H1 (cell line): ENCODE data around the gene BLOC1S4. TPM values are rescaled to one million over a fixed set of nuclear protein-coding genes. Genes with fewer than 3 reads are reported as not detected.

Source experiments
- CTCF ChIA-PET: fragments of 300-600 bp; sonication (Branson Sonifier 250); formaldehyde crosslinking; loops from one replicate; lab custom pipeline; 2021; ENCODE audit not compliant: partially characterized antibody; lab: Charles Lee
- POLR2A ChIA-PET: fragments of 300-600 bp; sonication (Branson Sonifier 250); formaldehyde crosslinking; loops from one replicate; lab custom pipeline; 2021; ENCODE audit warnings: inconsistent platforms; ENCODE audit not compliant: partially characterized antibody; lab: Charles Lee
- DNase-seq, 2 experiments: peaks; one replicate each; pipeline versions ENCODE4 v3.0.0 to v3.0.0-alpha.2; 2010 to 2022; ENCODE audit warnings: low spot score in 2 of 2, low read depth in 1 of 2, mixed read lengths in 1 of 2
- FAIRE-seq: peaks from 2 replicates; lab custom pipeline; 2011; peaks lifted over from hg19 to GRCh38; lab: Jason Lieb, UNC
- H2AFZ ChIP-seq: 2 replicates; pipeline ENCODE4 v1.8.1; 2012; ENCODE audit warnings: low read length, inconsistent platforms
- H2AK5ac ChIP-seq: 2 replicates; pipeline ENCODE4 v1.6.1; 2013; ENCODE audit warnings: low read depth, low read length
- H2BK120ac ChIP-seq: replicated peaks from 2 replicates; pipeline ENCODE3; 2013; ENCODE audit warnings: low read depth, low read length, inconsistent platforms
- H2BK12ac ChIP-seq: 2 replicates; pipeline ENCODE4 v1.6.1; 2013; ENCODE audit warnings: low read depth, low read length
- H2BK15ac ChIP-seq: 2 replicates; pipeline ENCODE4 v1.6.1; 2013; ENCODE audit warnings: low read length
- H2BK20ac ChIP-seq: 2 replicates; pipeline ENCODE4 v1.6.1; 2013; ENCODE audit warnings: low read length
- H2BK5ac ChIP-seq: 2 replicates; pipeline ENCODE4 v1.6.1; 2013; ENCODE audit warnings: low read depth, low read length
- H3K14ac ChIP-seq: 2 replicates; pipeline ENCODE4 v1.6.1; 2013; ENCODE audit warnings: inconsistent platforms; ENCODE audit not compliant: insufficient read length
- H3K18ac ChIP-seq: 2 replicates; pipeline ENCODE4 v1.6.1; 2013; ENCODE audit warnings: low read length; ENCODE audit errors: extremely low read depth
- H3K23ac ChIP-seq: 2 replicates; pipeline ENCODE4 v1.6.1; 2013; ENCODE audit warnings: inconsistent platforms; ENCODE audit not compliant: insufficient read length
- H3K23me2 ChIP-seq: 2 replicates; pipeline ENCODE4 v1.6.1; 2013; ENCODE audit warnings: low read depth, low read length
- H3K27ac ChIP-seq: 2 replicates; pipeline ENCODE4 v1.6.1; 2011; ENCODE audit warnings: low read depth, low read length, inconsistent platforms
- H3K27me3 ChIP-seq, 4 experiments: replicated peaks in 1 of 4; 1 replicate in 1 of 4; 2 replicates in 3 of 4; pipeline versions ENCODE4 v1.6.1 to v1.8.1; 2011 to 2013; ENCODE audit warnings: low read length in 3 of 4, mild to moderate bottlenecking in 3 of 4, inconsistent platforms in 2 of 4, mixed read lengths in 2 of 4, moderate library complexity in 1 of 4; ENCODE audit not compliant: control insufficient read depth in 3 of 4, insufficient read depth in 3 of 4; ENCODE audit errors: extremely low read depth in 1 of 4
- H3K36me3 ChIP-seq, 4 experiments: 2 replicates each; pipeline versions ENCODE4 v1.6.1 to v1.8.1; 2011 to 2013; ENCODE audit warnings: mild to moderate bottlenecking in 4 of 4, low read length in 3 of 4, moderate library complexity in 2 of 4, control low read depth in 1 of 4, inconsistent platforms in 1 of 4; ENCODE audit not compliant: insufficient read depth in 4 of 4, control insufficient read depth in 2 of 4
- H3K4ac ChIP-seq: replicated peaks from 2 replicates; pipeline ENCODE3; 2013; ENCODE audit warnings: low read length, low read depth, mixed read lengths, inconsistent platforms; ENCODE audit not compliant: insufficient read length
- H3K4me1 ChIP-seq, 4 experiments: replicated peaks in 1 of 4; 1 replicate in 1 of 4; 2 replicates in 3 of 4; pipeline versions ENCODE4 v1.6.1 to v1.8.1; 2011 to 2013; ENCODE audit warnings: low read length in 3 of 4, inconsistent platforms in 2 of 4, mixed read lengths in 1 of 4; ENCODE audit not compliant: insufficient read depth in 4 of 4, control insufficient read depth in 3 of 4
- H3K4me2 ChIP-seq, 2 experiments: 2 replicates each; pipeline versions ENCODE4 v1.6.1 to v1.8.1; 2011 to 2013; ENCODE audit warnings: low read depth in 2 of 2, low read length in 2 of 2, control low read depth in 1 of 2, inconsistent platforms in 1 of 2, mild to moderate bottlenecking in 1 of 2; ENCODE audit not compliant: insufficient read depth in 1 of 2
- H3K4me3 ChIP-seq, 4 experiments: fragments of 200-600, 300-600 bp in 1 of 4; sonication (generic), shearing (Covaris generic), sonication (Bioruptor Twin) in 1 of 4; 2 replicates each; pipeline versions ENCODE4 v1.5.1 to v1.8.1; 2011 to 2016; ENCODE audit warnings: low read length in 4 of 4, low read depth in 3 of 4, control low read depth in 2 of 4, inconsistent platforms in 2 of 4, mild to moderate bottlenecking in 2 of 4, mixed read lengths in 1 of 4, moderate library complexity in 1 of 4; ENCODE audit not compliant: insufficient read depth in 2 of 4; ENCODE audit errors: extremely low read depth in 1 of 4
- H3K56ac ChIP-seq: replicated peaks from 2 replicates; pipeline ENCODE3; 2013; ENCODE audit warnings: low read depth, mild to moderate bottlenecking, mixed read lengths, low read length, inconsistent platforms; ENCODE audit not compliant: insufficient read length
- H3K79me1 ChIP-seq: 2 replicates; pipeline ENCODE4 v1.6.1; 2013; ENCODE audit warnings: low read depth, low read length, control low read depth
- H3K79me2 ChIP-seq, 2 experiments: 2 replicates each; pipeline versions ENCODE4 v1.6.1 to v1.8.1; 2012 to 2013; ENCODE audit warnings: low read length in 2 of 2, mild to moderate bottlenecking in 2 of 2, inconsistent platforms in 1 of 2; ENCODE audit not compliant: insufficient read depth in 2 of 2, control insufficient read depth in 1 of 2
- H3K9ac ChIP-seq, 4 experiments: replicated peaks in 1 of 4; 1 replicate in 1 of 4; 2 replicates in 3 of 4; pipeline versions ENCODE4 v1.6.1 to v1.8.1; 2011 to 2013; ENCODE audit warnings: low read depth in 3 of 4, low read length in 3 of 4, control low read depth in 2 of 4, mild to moderate bottlenecking in 2 of 4, moderate library complexity in 2 of 4, inconsistent platforms in 1 of 4; ENCODE audit errors: extremely low read depth in 1 of 4
- H3K9me3 ChIP-seq, 2 experiments: 2 replicates each; pipeline versions ENCODE4 v1.6.1 to v1.8.1; 2012 to 2013; ENCODE audit warnings: mild to moderate bottlenecking in 2 of 2, moderate library complexity in 2 of 2, control low read depth in 1 of 2, inconsistent platforms in 1 of 2, low read depth in 1 of 2, low read length in 1 of 2, mixed read lengths in 1 of 2; ENCODE audit not compliant: insufficient read depth in 2 of 2
- H4K20me1 ChIP-seq, 2 experiments: replicated peaks in 1 of 2; 2 replicates each; pipeline versions ENCODE3 to v1.8.1; 2011 to 2013; ENCODE audit warnings: inconsistent platforms in 2 of 2, low read length in 2 of 2, mild to moderate bottlenecking in 1 of 2; ENCODE audit not compliant: insufficient read depth in 2 of 2, control insufficient read depth in 1 of 2
- H4K5ac ChIP-seq: 2 replicates; pipeline ENCODE4 v1.6.1; 2013; ENCODE audit warnings: low read length, low read depth, mixed read lengths, inconsistent platforms; ENCODE audit not compliant: insufficient read length
- H4K8ac ChIP-seq: 2 replicates; pipeline ENCODE4 v1.8.0; 2013; ENCODE audit warnings: mild to moderate bottlenecking, moderate library complexity, low read length, inconsistent platforms; ENCODE audit not compliant: insufficient read depth; ENCODE audit errors: extremely low read depth
- H4K91ac ChIP-seq: replicated peaks from 2 replicates; pipeline ENCODE3; 2013; ENCODE audit warnings: low read length, mixed read lengths, inconsistent platforms; ENCODE audit not compliant: insufficient read length
- CHD1 ChIP-seq: IDR thresholded peaks from 2 replicates; pipeline ENCODE4 v1.6.1; 2012; ENCODE audit warnings: low read depth, low read length, improper control_type of control experiment
- RAD21 ChIP-seq, 2 experiments: IDR thresholded peaks in 1 of 2; conservative IDR thresholded peaks in 1 of 2; 2 replicates each; pipeline ENCODE4 v1.6.1; 2011; ENCODE audit warnings: low read depth in 2 of 2, low read length in 2 of 2, improper control_type of control experiment in 1 of 2, inconsistent platforms in 1 of 2, mild to moderate bottlenecking in 1 of 2, moderate library complexity in 1 of 2
- RBBP5 ChIP-seq: IDR thresholded peaks from 2 replicates; pipeline ENCODE4 v1.7.1; 2012; ENCODE audit warnings: low read depth, mild to moderate bottlenecking, inconsistent platforms, low read length, moderate library complexity, borderline replicate concordance
- RXRA ChIP-seq: IDR thresholded peaks from 2 replicates; pipeline ENCODE4 v1.6.1; 2011; ENCODE audit warnings: low read depth, mild to moderate bottlenecking, low read length, moderate library complexity; ENCODE audit not compliant: insufficient read depth
- SIRT6 ChIP-seq: IDR thresholded peaks from one replicate; pipeline ENCODE4 v1.7.1; 2012; ENCODE audit warnings: low read length, inconsistent platforms
- SIX5 ChIP-seq: IDR thresholded peaks from 2 replicates; pipeline ENCODE4 v1.6.1; 2011; ENCODE audit warnings: mild to moderate bottlenecking, low read depth, low read length
- SP2 ChIP-seq: IDR thresholded peaks from 2 replicates; pipeline ENCODE4 v1.6.1; 2012; ENCODE audit warnings: mild to moderate bottlenecking, low read length, inconsistent platforms
- WGBS, 2 experiments: shearing (Covaris generic) in 1 of 2; methylation state at CpG; one replicate each; pipeline versions ENCODE4 v1.1.6 to v1.1.7; 2013 to 2015; ENCODE audit warnings: low lambda C conversion rate in 2 of 2, mixed read lengths in 2 of 2, inconsistent platforms in 1 of 2, low coverage in 1 of 2, missing lambda C conversion rate in 1 of 2; ENCODE audit not compliant: insufficient replicate concordance in 2 of 2, insufficient coverage in 1 of 2, insufficient read length in 1 of 2; ENCODE audit errors: extremely low coverage in 1 of 2, missing lambda C conversion rate in 1 of 2; 5-methylcytosine and 5-hydroxymethylcytosine counted together
- polyA plus RNA-seq, 7 experiments: library from polyadenylated mRNA; depleted of rRNA in 3 of 7; stranded (reverse) in 5 of 7; unstranded in 2 of 7; fragments of >200 nt in 5 of 7; fragments of 200-250 nt in 2 of 7; gene quantifications; 1 replicate in 5 of 7; 2 replicates in 1 of 7; 4 replicates in 1 of 7; pipeline versions ENCODE4 v1.2.1 to v1.2.3, GENCODE V29; 2011 to 2013; ENCODE audit warnings: missing spikeins in 2 of 7, mixed read lengths in 2 of 7
- total RNA-seq: library from RNA; stranded (reverse); fragmentation: NEBNext Ultra II Directional; extraction: Animal tissue kit (Norgen Biotek cat#: 25700); gene quantifications from 2 replicates; pipeline ENCODE4 v1.2.1, GENCODE V29; 2021

Gene BLOC1S4
- total and polyA plus RNA-seq, 2 of the 8 experiments (the other 6 are each of a cell fraction or from before 2014, with no cell fraction given): 19.1 to 27.8 TPM

DNA sequence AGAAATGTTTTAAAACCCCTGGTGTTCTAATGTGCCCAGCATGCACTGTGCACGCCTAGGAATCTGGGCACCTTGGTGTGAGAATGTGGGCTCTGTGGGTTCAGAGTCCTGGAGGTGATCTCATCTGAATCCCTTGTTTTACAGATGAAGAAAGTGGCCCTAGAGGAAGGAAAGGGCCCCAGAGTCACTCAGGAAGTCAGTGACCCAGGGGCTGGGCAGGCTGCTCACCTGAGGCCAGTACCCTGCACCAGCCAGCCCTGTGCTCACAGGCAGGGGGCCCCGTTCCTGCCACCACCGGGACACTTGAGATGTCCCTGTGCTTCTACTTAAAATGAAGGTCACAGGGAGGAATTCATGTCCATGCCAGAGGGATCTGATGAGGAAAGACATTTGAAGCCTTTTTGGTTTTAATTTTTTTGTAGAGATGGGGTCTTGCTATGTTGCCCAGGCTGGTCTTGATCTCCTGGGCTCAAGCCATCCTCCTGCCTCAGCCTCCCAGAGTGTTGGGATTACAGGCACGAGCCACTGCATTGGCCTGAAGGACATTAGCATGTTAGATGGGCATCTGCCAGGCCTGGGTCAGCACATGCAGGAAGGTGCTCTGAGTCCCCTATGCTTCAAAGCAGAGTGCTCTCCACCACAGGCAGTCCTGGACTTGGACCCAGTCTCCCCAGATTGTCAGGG, 29.7 kb upstream of the BLOC1S4 start:
- H2BK120ac ChIP-seq: no peak overlapping the region
- H2AK5ac ChIP-seq: no peak overlapping the region
- H3K79me1 ChIP-seq: peaks cover 5% of the 10 kb centered on the region
- H4K91ac ChIP-seq: no peak overlapping the region
- H2BK12ac ChIP-seq: no peak overlapping the region
- 85% methylated on average over 4 of the region's 4 CpGs; no CpG with 5 or more reads in 1 of the 2 experiments for WGBS, 2 experiments
- peaks cover 0 to 4% of the 10 kb centered on the region in 2 experiments for H4K20me1 ChIP-seq
- CTCF ChIA-PET: interaction anchor here (1.7 to 6.6 kb wide), 3 partner anchors 11 to 23 kb away, joined by 6 to 59 read pairs (median 12); a partner anchor contains a TSS
- no peak overlapping the region for H3K4me2 ChIP-seq
- H3K27ac ChIP-seq: no peak overlapping the region
- no peak for TF ChIP-seq CHD1
- no peak for TF ChIP-seq RBBP5
- no peak for TF ChIP-seq RXRA
- TF ChIP-seq SP2: no peak
- TF ChIP-seq SIRT6: no peak
- no peak for TF ChIP-seq RAD21 (IDR thresholded peaks at IDR 0.05 in 1 of 2, conservative IDR thresholded peaks at IDR 0.05 in 1 of 2; ENCODE audit: low read depth in 2 of 2, low read length in 2 of 2)
- TF ChIP-seq SIX5: no peak
- no peak overlapping the region for H3K14ac ChIP-seq
- no peak overlapping the region for H3K23ac ChIP-seq
- H3K56ac ChIP-seq: no peak overlapping the region
- 0 out of 7 replicates have a peak, but pooled peaks cover 0 to 2% (median 0%) of the 10 kb centered on the region in 4 experiments for H3K27me3 ChIP-seq
- H4K8ac ChIP-seq: no peak overlapping the region
- H2BK5ac ChIP-seq: no peak overlapping the region
- H3K4ac ChIP-seq: no peak overlapping the region
- POLR2A ChIA-PET: interaction anchor here (1.5 kb wide), 1 partner anchor 13 kb away, joined by 6 read pairs; a partner anchor contains a TSS
- no peaks in the 10 kb centered on the region; the same call in 1 of the 2 replicates for H3K23me2 ChIP-seq
- no peak overlapping the region for H3K9ac ChIP-seq
- no peak overlapping the region for H2BK20ac ChIP-seq
- no peak overlapping the region for H3K4me3 ChIP-seq
- H3K9me3 ChIP-seq: peaks cover 0 to 4% of the 10 kb centered on the region in 2 experiments; a peak in 2 of 4 replicates
- no peaks in the 10 kb centered on the region for H3K36me3 ChIP-seq
- no peak overlapping the region for H2BK15ac ChIP-seq
- H3K79me2 ChIP-seq: no peaks in the 10 kb centered on the region
- DNase-seq (no peak), FAIRE-seq (no peak)
- H2AFZ ChIP-seq: no peak overlapping the region
- H3K18ac ChIP-seq: no peak overlapping the region
- no peak overlapping the region for H4K5ac ChIP-seq
- peaks cover 0 to 20% (median 16%) of the 10 kb centered on the region in 4 experiments; a peak in 6 of 7 replicates for H3K4me1 ChIP-seq
